ENCODE data around the gene EEF1AKMT3. TPM values are rescaled to one million over a fixed set of nuclear protein-coding genes. Genes with fewer than 3 reads are reported as not detected.
A peak's percentile ranks its signal among the peaks of the same experiment; 100 is the strongest.

EEF1AKMT3 gene
- total and polyA plus RNA-seq, 4 donors: 1.5 to 6.4 (median 2.1) TPM

GRCh38 chr12:57754411-57755193, 17.8 kb upstream of the EEF1AKMT3 start, which contains the start of gene MARCHF9:
Gene MARCHF9, plus strand, starts transcription at chr12:57755103. Its CDS starts 426 bp downstream, at chr12:57755529.
- H3K27ac ChIP-seq (ENCODE audit: low read depth in 1 of 2, low read length in 2 of 2): no peak within 1 kb of the TSS
- H3K4me3 ChIP-seq (ENCODE audit: low read depth in 1 of 3, low read length in 3 of 3): peak within 1 kb of the TSS; percentile 26 to 79 (median 66)
- peaks cover 6 to 35% (median 27%) of the 10 kb centered on the region in 4 donors for H3K4me1 ChIP-seq (ENCODE audit: control insufficient read depth in 4 of 4, insufficient read depth in 4 of 4, low read length in 3 of 4)
- no peaks in the 10 kb centered on the region for H3K27me3 ChIP-seq (ENCODE audit: control insufficient read depth in 4 of 4, insufficient read depth in 4 of 4, low read length in 3 of 4)
- TF ChIP-seq ZBTB33 (IDR thresholded peaks at IDR 0.05): no peak
- peak; percentile 69 for DNase-seq (ENCODE audit: low spot score)
- no peaks in the 10 kb centered on the region for H3K9me3 ChIP-seq (ENCODE audit: control insufficient read depth in 4 of 4, low read length in 3 of 4)
- peak within 1 kb of the TSS in 1 of 2 donors; percentile 42 for H3K9ac ChIP-seq (ENCODE audit: low read depth in 1 of 2, low read length in 2 of 2)
- H3K36me3 ChIP-seq (ENCODE audit: control insufficient read depth in 4 of 4, insufficient read depth in 3 of 4, low read depth in 1 of 4, low read length in 3 of 4): peaks cover 0 to 7% (median 2%) of the 10 kb centered on the region in 4 donors
- WGBS: 2% methylated on average over 41 of the region's 41 CpGs

GRCh38 chr12:57755194-57755453, 17.3 kb upstream of the EEF1AKMT3 start:
- peaks cover 0 to 7% (median 2%) of the 10 kb centered on the region in 4 donors for H3K36me3 ChIP-seq (ENCODE audit: control insufficient read depth in 4 of 4, insufficient read depth in 3 of 4, low read depth in 1 of 4, low read length in 3 of 4)
- no peaks in the 10 kb centered on the region for H3K9me3 ChIP-seq (ENCODE audit: control insufficient read depth in 4 of 4, low read length in 3 of 4)
- TF ChIP-seq GABPA (IDR thresholded peaks at IDR 0.05 in 1 of 2, conservative IDR thresholded peaks at IDR 0.05 in 1 of 2) (no peak), MAX (IDR thresholded peaks at IDR 0.05) (no peak), FOXA1 (IDR thresholded peaks at IDR 0.05) (no peak), ATF3 (IDR thresholded peaks at IDR 0.05) (no peak), EGR1 (IDR thresholded peaks at IDR 0.05; ENCODE audit: low read depth in 2 of 2) (no peak), JUND (IDR thresholded peaks at IDR 0.05) (no peak), TAF1 (conservative IDR thresholded peaks at IDR 0.05) (no peak)
- H3K27me3 ChIP-seq (ENCODE audit: control insufficient read depth in 4 of 4, insufficient read depth in 4 of 4, low read length in 3 of 4): no peaks in the 10 kb centered on the region
- H3K9ac ChIP-seq (ENCODE audit: low read depth in 1 of 2, low read length in 2 of 2): no peak overlapping the region
- H3K27ac ChIP-seq (ENCODE audit: low read depth in 1 of 2, low read length in 2 of 2): no peak overlapping the region
- DNase-seq (ENCODE audit: low spot score): no peak
- H3K4me1 ChIP-seq (ENCODE audit: control insufficient read depth in 4 of 4, insufficient read depth in 4 of 4, low read length in 3 of 4): peaks cover 6 to 35% (median 27%) of the 10 kb centered on the region in 4 donors
- H3K4me3 ChIP-seq (ENCODE audit: low read depth in 1 of 3, low read length in 3 of 3): peak overlapping the region in 1 of 3 donors; percentile 79
- under 1% methylated on average over 34 of the region's 34 CpGs for WGBS

GRCh38 chr12:57755454-57756372, 16.7 kb upstream of the EEF1AKMT3 start:
- H3K9ac ChIP-seq (ENCODE audit: low read depth in 1 of 2, low read length in 2 of 2): peak overlapping the region in 1 of 2 donors; percentile 42
- H3K27me3 ChIP-seq (ENCODE audit: control insufficient read depth in 4 of 4, insufficient read depth in 4 of 4, low read length in 3 of 4): no peaks in the 10 kb centered on the region
- under 1% methylated on average over 76 of the region's 76 CpGs for WGBS
- H3K4me1 ChIP-seq (ENCODE audit: control insufficient read depth in 4 of 4, insufficient read depth in 4 of 4, low read length in 3 of 4): peaks cover 6 to 35% (median 26%) of the 10 kb centered on the region in 4 donors
- TF ChIP-seq ZBTB33 (IDR thresholded peaks at IDR 0.05): no peak
- TF ChIP-seq ATF3 (IDR thresholded peaks at IDR 0.05): no peak
- TF ChIP-seq FOXA1 (IDR thresholded peaks at IDR 0.05): no peak
- TF ChIP-seq HNF4G (IDR thresholded peaks at IDR 0.05): no peak
- no peak for TF ChIP-seq MAX (IDR thresholded peaks at IDR 0.05)
- no peak for TF ChIP-seq JUND (IDR thresholded peaks at IDR 0.05)
- no peak for TF ChIP-seq RXRA (IDR thresholded peaks at IDR 0.05)
- TF ChIP-seq FOXA2 (IDR thresholded peaks at IDR 0.05): no peak
- TF ChIP-seq NR2F2 (IDR thresholded peaks at IDR 0.05): no peak
- no peak for TF ChIP-seq RAD21 (IDR thresholded peaks at IDR 0.05)
- peak overlapping the region; percentile 26 to 79 (median 66) for H3K4me3 ChIP-seq (ENCODE audit: low read depth in 1 of 3, low read length in 3 of 3)
- peak; percentile 67 for DNase-seq (ENCODE audit: low spot score)
- H3K36me3 ChIP-seq (ENCODE audit: control insufficient read depth in 4 of 4, insufficient read depth in 3 of 4, low read depth in 1 of 4, low read length in 3 of 4): peaks cover 0 to 7% (median 2%) of the 10 kb centered on the region in 4 donors
- no peaks in the 10 kb centered on the region for H3K9me3 ChIP-seq (ENCODE audit: control insufficient read depth in 4 of 4, low read length in 3 of 4)
- no peak overlapping the region for H3K27ac ChIP-seq (ENCODE audit: low read depth in 1 of 2, low read length in 2 of 2)

All from liver (tissue), 9 donors.